ENCODE data around the gene YTHDF2. TPM values are rescaled to one million over a fixed set of nuclear protein-coding genes. Genes with fewer than 3 reads are reported as not detected.

YTHDF2 gene
- total and polyA plus RNA-seq, 9 of the 15 experiments (the other 6 are each of a cell fraction or from before 2014, with no cell fraction given): 41.0 to 111 (median 83.3) TPM

GRCh38 chr1:28718586-28719331 is 18.0 kb upstream of the YTHDF2 start (continued):
- no peak for TF ChIP-seq ZNF518B (CRISPR knock-in tag; IDR thresholded peaks at IDR 0.05)
- peak; percentile 96 for TF ChIP-seq MAFK (IDR thresholded peaks at IDR 0.05; ENCODE audit: low read length)
- TF ChIP-seq SMARCB1 (IDR thresholded peaks at IDR 0.05; ENCODE audit: insufficient read length, low read depth): no peak
- TF ChIP-seq FOXA3 (CRISPR knock-in tag; conservative IDR thresholded peaks at IDR 0.05 in 1 of 2, IDR thresholded peaks at IDR 0.05 in 1 of 2): no peak
- TF ChIP-seq NR4A1 (CRISPR knock-in tag; IDR thresholded peaks at IDR 0.05): no peak
- 0 out of 2 replicates have a peak, but pooled peaks have one; percentile 60 for TF ChIP-seq NR4A1 (tag; IDR thresholded peaks at IDR 0.05)
- TF ChIP-seq MECOM (CRISPR knock-in tag; IDR thresholded peaks at IDR 0.05): peak; percentile 56; the same call in 1 of the 2 replicates
- 0 out of 2 replicates have a peak, but pooled peaks have one; percentile 11 for TF ChIP-seq NFIC (IDR thresholded peaks at IDR 0.05)
- 0 out of 2 replicates have a peak, but pooled peaks have one; percentile 24 for TF ChIP-seq GABPB1 (CRISPR knock-in tag; IDR thresholded peaks at IDR 0.05)
- 0 out of 2 replicates have a peak, but pooled peaks have one; percentile 30 for TF ChIP-seq NBN (IDR thresholded peaks at IDR 0.05; ENCODE audit: low read depth)
- TF ChIP-seq DPF2 (IDR thresholded peaks at IDR 0.05): peak; percentile 86
- no peak for TF ChIP-seq EP300 (IDR thresholded peaks at IDR 0.05; ENCODE audit: low read length)
- no peak for TF ChIP-seq ETV5 (CRISPR knock-in tag; IDR thresholded peaks at IDR 0.05; ENCODE audit: low read depth)
- TF ChIP-seq ZNF347 (CRISPR knock-in tag; IDR thresholded peaks at IDR 0.05; ENCODE audit: low read depth): no peak
- TF ChIP-seq, protein P1, sequence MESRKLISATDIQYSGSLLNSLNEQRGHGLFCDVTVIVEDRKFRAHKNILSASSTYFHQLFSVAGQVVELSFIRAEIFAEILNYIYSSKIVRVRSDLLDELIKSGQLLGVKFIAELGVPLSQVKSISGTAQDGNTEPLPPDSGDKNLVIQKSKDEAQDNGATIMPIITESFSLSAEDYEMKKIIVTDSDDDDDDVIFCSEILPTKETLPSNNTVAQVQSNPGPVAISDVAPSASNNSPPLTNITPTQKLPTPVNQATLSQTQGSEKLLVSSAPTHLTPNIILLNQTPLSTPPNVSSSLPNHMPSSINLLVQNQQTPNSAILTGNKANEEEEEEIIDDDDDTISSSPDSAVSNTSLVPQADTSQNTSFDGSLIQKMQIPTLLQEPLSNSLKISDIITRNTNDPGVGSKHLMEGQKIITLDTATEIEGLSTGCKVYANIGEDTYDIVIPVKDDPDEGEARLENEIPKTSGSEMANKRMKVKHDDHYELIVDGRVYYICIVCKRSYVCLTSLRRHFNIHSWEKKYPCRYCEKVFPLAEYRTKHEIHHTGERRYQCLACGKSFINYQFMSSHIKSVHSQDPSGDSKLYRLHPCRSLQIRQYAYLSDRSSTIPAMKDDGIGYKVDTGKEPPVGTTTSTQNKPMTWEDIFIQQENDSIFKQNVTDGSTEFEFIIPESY (CRISPR knock-in tag; IDR thresholded peaks at IDR 0.05): no peak
- peak; percentile 72 for TF ChIP-seq EHMT2 (IDR thresholded peaks at IDR 0.05)
- TF ChIP-seq FOXK2 (conservative IDR thresholded peaks at IDR 0.05 in 1 of 2, IDR thresholded peaks at IDR 0.05 in 1 of 2; ENCODE audit: low read depth in 2 of 2): peak in 1 of 2 experiments; percentile 48; a peak in 2 of 4 replicates
- no peak for TF ChIP-seq DMBX1 (CRISPR knock-in tag; IDR thresholded peaks at IDR 0.05; ENCODE audit: borderline replicate concordance)
- no peak for TF ChIP-seq PRMT5 (CRISPR knock-in tag; IDR thresholded peaks at IDR 0.05)
- TF ChIP-seq SOX6 (IDR thresholded peaks at IDR 0.05): no peak; the same call in 1 of the 2 replicates
- TF ChIP-seq, protein P2, sequence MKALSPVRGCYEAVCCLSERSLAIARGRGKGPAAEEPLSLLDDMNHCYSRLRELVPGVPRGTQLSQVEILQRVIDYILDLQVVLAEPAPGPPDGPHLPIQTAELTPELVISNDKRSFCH (CRISPR knock-in tag; IDR thresholded peaks at IDR 0.05): no peak
- TF ChIP-seq, protein P2 (tag; IDR thresholded peaks at IDR 0.05): 0 out of 2 replicates have a peak, but pooled peaks have one; percentile 30
- 0 out of 2 replicates have a peak, but pooled peaks have one; percentile 26 for TF ChIP-seq HDAC2 (IDR thresholded peaks at IDR 0.05)
